Neutrophil (primary cell): ENCODE results near the gene POFUT1.
"Not testable (repeated sequence)": the region's sequence is repeated elsewhere in the genome, so short reads cannot be mapped to it uniquely, and the experiment has no call there.

Experiments used
- H3K27ac ChIP-seq: fragments of 200-600 bp; sonication (generic); 2 replicates; pipeline ENCODE4 v1.5.1; 2016; ENCODE audit warnings: mild to moderate bottlenecking, moderate library complexity
- H3K27me3 ChIP-seq: fragments of 200-600 bp; sonication (generic); 2 replicates; pipeline ENCODE4 v1.6.0; 2016; ENCODE audit warnings: mild to moderate bottlenecking
- H3K36me3 ChIP-seq: fragments of 200-600 bp; sonication (generic); 2 replicates; pipeline ENCODE4 v1.5.1; 2017
- H3K4me1 ChIP-seq, 2 experiments: fragments of 200-600 bp in 1 of 2; sonication (generic) in 1 of 2; 1 replicate in 1 of 2; 2 replicates in 1 of 2; pipeline versions ENCODE4 v1.5.1 to v1.6.1; 2013 to 2016; ENCODE audit warnings: low read depth in 1 of 2, low read length in 1 of 2, mild to moderate bottlenecking in 1 of 2, moderate library complexity in 1 of 2; ENCODE audit not compliant: control insufficient read depth in 1 of 2, insufficient read depth in 1 of 2
- H3K4me3 ChIP-seq, 2 experiments: fragments of 200-600 bp in 1 of 2; sonication (generic) in 1 of 2; 1 replicate in 1 of 2; 2 replicates in 1 of 2; pipeline ENCODE4 v1.5.1; 2013 to 2016; ENCODE audit warnings: low read depth in 1 of 2, low read length in 1 of 2, mild to moderate bottlenecking in 1 of 2, moderate library complexity in 1 of 2
- H3K9me3 ChIP-seq: fragments of 200-600 bp; sonication (generic); 2 replicates; pipeline ENCODE4 v1.5.1; 2016
- CTCF ChIP-seq: fragments of 200-600 bp; sonication (generic); IDR thresholded peaks from 2 replicates; pipeline ENCODE4 v1.5.1; 2016; ENCODE audit warnings: antibody characterized with exemption

POFUT1 gene

GRCh38 chr20:32195581-32195980 is 12.1 kb upstream of the POFUT1 start:
- H3K36me3 ChIP-seq: peaks cover 76% of the 10 kb centered on the region
- peaks cover under 1% of the 10 kb centered on the region for H3K27me3 ChIP-seq
- no peak for TF ChIP-seq CTCF
- no peak overlapping the region for H3K27ac ChIP-seq
- peaks cover under 1 to 2% of the 10 kb centered on the region in 2 experiments for H3K4me1 ChIP-seq
- H3K4me3 ChIP-seq: no peak overlapping the region
- H3K9me3 ChIP-seq: no peaks in the 10 kb centered on the region

- not testable (repeated sequence) for H3K9me3 ChIP-seq, H3K4me1 ChIP-seq, H3K27me3 ChIP-seq, H3K4me3 ChIP-seq, H3K27ac ChIP-seq
- peaks cover 86% of the 10 kb centered on the region for H3K36me3 ChIP-seq
Observed at GRCh38 chr20:32196613-32197012, 11.1 kb upstream of the POFUT1 start.

GRCh38 chr20:32197136-32197535 is 10.5 kb upstream of the POFUT1 start:
- peaks cover 89% of the 10 kb centered on the region for H3K36me3 ChIP-seq
- not testable (repeated sequence) for H3K4me3 ChIP-seq, H3K9me3 ChIP-seq, H3K27ac ChIP-seq, H3K27me3 ChIP-seq
- peaks cover 11 to 15% of the 10 kb centered on the region in 2 experiments for H3K4me1 ChIP-seq

GRCh38 chr20:32199006-32199405 is 8.7 kb upstream of the POFUT1 start:
- H3K4me1 ChIP-seq: peaks cover 29 to 34% of the 10 kb centered on the region in 2 experiments
- H3K4me3 ChIP-seq: no peak overlapping the region
- H3K36me3 ChIP-seq: peaks cover 75% of the 10 kb centered on the region
- H3K27me3 ChIP-seq: no peaks in the 10 kb centered on the region
- TF ChIP-seq CTCF: no peak
- no peak overlapping the region for H3K27ac ChIP-seq
- H3K9me3 ChIP-seq: no peaks in the 10 kb centered on the region

- Histone ChIP-seq H3K27ac (peak overlapping the region; percentile 87), H3K4me1 (peaks cover 54 to 58% of the 10 kb centered on the region in 2 experiments), H3K36me3 (peaks cover 51% of the 10 kb centered on the region), H3K27me3 (no peaks in the 10 kb centered on the region), H3K9me3 (no peaks in the 10 kb centered on the region), H3K4me3 (no peak overlapping the region)
- no peak for TF ChIP-seq CTCF
Observed at GRCh38 chr20:32201296-32201976, 6.2 kb upstream of the POFUT1 start.

GRCh38 chr20:32201977-32202363 is 5.7 kb upstream of the POFUT1 start:
- H3K4me1 ChIP-seq: peaks cover 59 to 63% of the 10 kb centered on the region in 2 experiments

More at GRCh38 chr20:32201977-32202363, 5.7 kb upstream of the POFUT1 start:
- Histone ChIP-seq H3K4me3 (no peak overlapping the region), H3K27ac (peak overlapping the region; percentile 87), H3K9me3 (no peaks in the 10 kb centered on the region), H3K27me3 (no peaks in the 10 kb centered on the region), H3K36me3 (peaks cover 45% of the 10 kb centered on the region)
- TF ChIP-seq CTCF: no peak
